Sigmoid colon (tissue), 7 donors: ENCODE data around the gene MTMR2. TPM values are rescaled to one million over a fixed set of nuclear protein-coding genes. Genes with fewer than 3 reads are reported as not detected.
"Not testable (repeated sequence)": the region's sequence is repeated elsewhere in the genome, so short reads cannot be mapped to it uniquely, and the experiment has no call there.

Experiments used
- DNase-seq: peaks from one replicate; pipeline ENCODE4 v3.0.0-alpha.2; 2019
- H3K27ac ChIP-seq, 4 donors: fragments of 200-600 bp; sonication (generic); one replicate each; pipeline ENCODE4 v1.5.1; 2016 to 2019; ENCODE audit warnings: mild to moderate bottlenecking in 1 of 4
- H3K27me3 ChIP-seq, 3 donors: fragments of 200-600 bp; sonication (generic); one replicate each; pipeline ENCODE4 v1.5.1; 2019; ENCODE audit warnings: mild to moderate bottlenecking in 1 of 3
- H3K36me3 ChIP-seq, 4 donors: fragments of 200-600 bp; sonication (generic); one replicate each; pipeline ENCODE4 v1.5.1; 2016 to 2019
- H3K4me1 ChIP-seq, 4 donors: fragments of 200-600 bp; sonication (generic); one replicate each; pipeline ENCODE4 v1.5.1; 2017 to 2019
- H3K4me3 ChIP-seq, 4 donors: fragments of 200-600 bp; sonication (generic); one replicate each; pipeline ENCODE4 v1.5.1; 2017 to 2019; ENCODE audit warnings: mild to moderate bottlenecking in 2 of 4, moderate library complexity in 1 of 4
- H3K9me3 ChIP-seq, 4 donors: fragments of 200-600 bp in 3 of 4; sonication (generic) in 3 of 4; one replicate each; pipeline versions ENCODE4 v1.5.1 to v1.6.1; 2013 to 2019
- CTCF ChIP-seq, 4 experiments: fragments of 450-650 bp in 3 of 4; fragments of 200-600 bp in 1 of 4; IDR thresholded peaks; one replicate each; pipeline ENCODE4 v1.5.1; 2016 to 2019; ENCODE audit warnings: antibody characterized with exemption in 4 of 4, mild to moderate bottlenecking in 3 of 4, moderate library complexity in 2 of 4
- EP300 ChIP-seq, 4 donors: sonication (generic); formaldehyde crosslinking; IDR thresholded peaks; one replicate each; pipeline ENCODE4 v1.6.1; 2017; ENCODE audit warnings: antibody characterized with exemption in 4 of 4
- POLR2A ChIP-seq, 2 donors: fragments of 450-650 bp; IDR thresholded peaks; one replicate each; pipeline ENCODE4 v1.6.1; 2016; ENCODE audit warnings: antibody characterized with exemption in 2 of 2, mild to moderate bottlenecking in 2 of 2, moderate library complexity in 2 of 2
- POLR2AphosphoS5 ChIP-seq, 4 donors: sonication (generic); formaldehyde crosslinking; IDR thresholded peaks; one replicate each; pipeline ENCODE4 v1.6.1; 2017; ENCODE audit warnings: antibody characterized with exemption in 4 of 4
- whole genome bisulfite sequencing, 2 donors: extraction: QIAGEN DNeasy Blood & Tissue Kit; methylation state at CpG; one replicate each; pipeline ENCODE4 v1.1.7; 2013; 5-methylcytosine and 5-hydroxymethylcytosine counted together
- intact Hi-C: fragments of 100-400 bp; cut with DNase I; formaldehyde crosslinking; loops from one replicate; pipeline ENCODE4 v1.15.1; 2023
- polyA plus RNA-seq, 3 donors: library from polyadenylated mRNA; stranded (reverse); fragments of 200-250 nt; gene quantifications; one replicate each; pipeline ENCODE4 v1.2.3, GENCODE V29; 2013
- total RNA-seq, 4 donors: library from RNA; depleted of rRNA; stranded (reverse); fragments of >200 nt; gene quantifications; one replicate each; pipeline ENCODE4 v1.1.0, GENCODE V29; 2016
- donor health status: healthy with polysubstance abuse.
- donor health status: Bipolar disorder and iron deficiency.
- donor health status: healthy.

MTMR2 gene
- total and polyA plus RNA-seq, 7 donors: 13.9 to 33.7 (median 17.6) TPM

GRCh38 chr11:95884376-95884775 lies 39.5 kb downstream of the MTMR2 start:
- TF ChIP-seq POLR2A (IDR thresholded peaks at IDR 0.05) (no peak), CTCF (IDR thresholded peaks at IDR 0.05) (no peak), EP300 (IDR thresholded peaks at IDR 0.05) (no peak), POLR2AphosphoS5 (IDR thresholded peaks at IDR 0.05) (no peak)
- Histone ChIP-seq H3K27ac (no peak overlapping the region), H3K36me3 (peaks cover 0 to 27% (median 0%) of the 10 kb centered on the region in 4 donors), H3K9me3 (no peaks in the 10 kb centered on the region), H3K27me3 (no peaks in the 10 kb centered on the region), H3K4me3 (no peak overlapping the region), H3K4me1 (no peaks in the 10 kb centered on the region)
- DNase-seq: no peak
- 90 to 92% methylated on average over 1 of the region's 1 CpG for WGBS, 2 donors
- intact Hi-C loops: no loop called here

- Histone ChIP-seq H3K36me3 (peaks cover 0 to 33% (median 0%) of the 10 kb centered on the region in 4 donors), H3K27me3 (no peaks in the 10 kb centered on the region), H3K27ac (no peak overlapping the region), H3K9me3 (no peaks in the 10 kb centered on the region), H3K4me3 (no peak overlapping the region), H3K4me1 (no peaks in the 10 kb centered on the region)
- TF ChIP-seq POLR2AphosphoS5 (IDR thresholded peaks at IDR 0.05): no peak
- DNase-seq: no peak
- intact Hi-C loops: no loop called here
- 89 to 93% methylated on average over 1 of the region's 1 CpG for WGBS, 2 donors
Observed at GRCh38 chr11:95883381-95883780, 40.5 kb downstream of the MTMR2 start.

GRCh38 chr11:95877291-95877690 lies 46.6 kb downstream of the MTMR2 start:
- H3K27me3 ChIP-seq: no peaks in the 10 kb centered on the region
- TF ChIP-seq CTCF (IDR thresholded peaks at IDR 0.05): no peak
- TF ChIP-seq POLR2AphosphoS5 (IDR thresholded peaks at IDR 0.05): no peak
- TF ChIP-seq EP300 (IDR thresholded peaks at IDR 0.05): no peak
- TF ChIP-seq POLR2A (IDR thresholded peaks at IDR 0.05): no peak
- no peaks in the 10 kb centered on the region for H3K9me3 ChIP-seq
- intact Hi-C loops: no loop called here
- peaks cover 0 to 4% (median 0%) of the 10 kb centered on the region in 4 donors for H3K4me1 ChIP-seq
- WGBS, 2 donors: 79 to 88% methylated on average over 2 of the region's 2 CpGs
- H3K27ac ChIP-seq: no peak overlapping the region
- peaks cover 0 to 12% (median 0%) of the 10 kb centered on the region in 4 donors for H3K36me3 ChIP-seq
- no peak overlapping the region for H3K4me3 ChIP-seq
- no peak for DNase-seq

- H3K36me3 ChIP-seq, intact Hi-C loops, H3K9me3 ChIP-seq, H3K4me3 ChIP-seq, H3K27me3 ChIP-seq, DNase-seq, H3K4me1 ChIP-seq, H3K27ac ChIP-seq: not testable (repeated sequence)
- WGBS, 2 donors: 79 to 94% methylated on average over 3 of the region's 3 CpGs
Observed at GRCh38 chr11:95870877-95871276, 53.0 kb downstream of the MTMR2 start.

- TF ChIP-seq CTCF (IDR thresholded peaks at IDR 0.05) (no peak), POLR2AphosphoS5 (IDR thresholded peaks at IDR 0.05) (no peak), EP300 (IDR thresholded peaks at IDR 0.05) (no peak), POLR2A (IDR thresholded peaks at IDR 0.05) (no peak)
- WGBS, 2 donors: 71 to 90% methylated on average over 6 of the region's 6 CpGs
- intact Hi-C loops: no loop called here
Observed at GRCh38 chr11:95867105-95867504, 56.8 kb downstream of the MTMR2 start.

GRCh38 chr11:95863486-95864140 lies 60.3 kb downstream of the MTMR2 start:
- peaks cover 0 to 26% (median 0%) of the 10 kb centered on the region in 4 donors for H3K36me3 ChIP-seq
- intact Hi-C loops: no loop called here
- H3K4me3 ChIP-seq: no peak overlapping the region

More at GRCh38 chr11:95867105-95867504, 56.8 kb downstream of the MTMR2 start:
- no peak overlapping the region for H3K4me3 ChIP-seq
- H3K36me3 ChIP-seq: peaks cover 0 to 4% (median 0%) of the 10 kb centered on the region in 4 donors
- H3K27me3 ChIP-seq: no peaks in the 10 kb centered on the region
- DNase-seq: no peak
- H3K4me1 ChIP-seq: no peaks in the 10 kb centered on the region
- no peaks in the 10 kb centered on the region for H3K9me3 ChIP-seq
- no peak overlapping the region for H3K27ac ChIP-seq

GRCh38 chr11:95860024-95860423 lies 63.9 kb downstream of the MTMR2 start:
- 92 to 96% methylated on average over 4 of the region's 4 CpGs for WGBS, 2 donors
- intact Hi-C loops, DNase-seq, H3K27me3 ChIP-seq, H3K27ac ChIP-seq, H3K9me3 ChIP-seq, H3K4me1 ChIP-seq, H3K4me3 ChIP-seq: not testable (repeated sequence)
- peaks cover 0 to 55% (median 3%) of the 10 kb centered on the region in 4 donors for H3K36me3 ChIP-seq

More at GRCh38 chr11:95863486-95864140, 60.3 kb downstream of the MTMR2 start:
- Histone ChIP-seq H3K27me3 (no peaks in the 10 kb centered on the region), H3K9me3 (no peaks in the 10 kb centered on the region), H3K27ac (no peak overlapping the region), H3K4me1 (no peaks in the 10 kb centered on the region)
- WGBS, 2 donors: 94 to 95% methylated on average over 2 of the region's 2 CpGs
- no peak for DNase-seq
- TF ChIP-seq POLR2A (IDR thresholded peaks at IDR 0.05) (no peak), POLR2AphosphoS5 (IDR thresholded peaks at IDR 0.05) (no peak), EP300 (IDR thresholded peaks at IDR 0.05) (no peak), CTCF (IDR thresholded peaks at IDR 0.05) (no peak)

GRCh38 chr11:95854362-95854761 lies 69.5 kb downstream of the MTMR2 start:
- 83 to 94% methylated on average over 5 of the region's 5 CpGs for WGBS, 2 donors
- H3K27ac ChIP-seq, DNase-seq, H3K27me3 ChIP-seq, H3K4me1 ChIP-seq, H3K9me3 ChIP-seq, H3K4me3 ChIP-seq, intact Hi-C loops: not testable (repeated sequence)
- H3K36me3 ChIP-seq: peaks cover 0 to 48% (median 3%) of the 10 kb centered on the region in 4 donors
